Measurements from ENCODE around the gene UBE2C.

The UBE2C gene

GRCh38 chr20:45798935-45799642 is 13.4 kb upstream of the UBE2C start:
- DNase-seq (ENCODE audit: low spot score), result peak; percentile 66
- TF ChIP-seq, protein P1, sequence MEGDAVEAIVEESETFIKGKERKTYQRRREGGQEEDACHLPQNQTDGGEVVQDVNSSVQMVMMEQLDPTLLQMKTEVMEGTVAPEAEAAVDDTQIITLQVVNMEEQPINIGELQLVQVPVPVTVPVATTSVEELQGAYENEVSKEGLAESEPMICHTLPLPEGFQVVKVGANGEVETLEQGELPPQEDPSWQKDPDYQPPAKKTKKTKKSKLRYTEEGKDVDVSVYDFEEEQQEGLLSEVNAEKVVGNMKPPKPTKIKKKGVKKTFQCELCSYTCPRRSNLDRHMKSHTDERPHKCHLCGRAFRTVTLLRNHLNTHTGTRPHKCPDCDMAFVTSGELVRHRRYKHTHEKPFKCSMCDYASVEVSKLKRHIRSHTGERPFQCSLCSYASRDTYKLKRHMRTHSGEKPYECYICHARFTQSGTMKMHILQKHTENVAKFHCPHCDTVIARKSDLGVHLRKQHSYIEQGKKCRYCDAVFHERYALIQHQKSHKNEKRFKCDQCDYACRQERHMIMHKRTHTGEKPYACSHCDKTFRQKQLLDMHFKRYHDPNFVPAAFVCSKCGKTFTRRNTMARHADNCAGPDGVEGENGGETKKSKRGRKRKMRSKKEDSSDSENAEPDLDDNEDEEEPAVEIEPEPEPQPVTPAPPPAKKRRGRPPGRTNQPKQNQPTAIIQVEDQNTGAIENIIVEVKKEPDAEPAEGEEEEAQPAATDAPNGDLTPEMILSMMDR (IDR thresholded peaks at IDR 0.05; ENCODE audit: extremely low read depth, insufficient read depth, missing control alignments), result peak; percentile 74
- in situ Hi-C loops (cut with MboI; ENCODE audit: low pct_unique_long_range_greater_than_20kb, low sequenced_read_pairs, unreplicated experiment), result no loop called here

- DNase-seq (ENCODE audit: low spot score), result no peak
- in situ Hi-C loops (cut with MboI; ENCODE audit: low pct_unique_long_range_greater_than_20kb, low sequenced_read_pairs, unreplicated experiment), result no loop called here
- TF ChIP-seq, protein P1 (IDR thresholded peaks at IDR 0.05; ENCODE audit: extremely low read depth, insufficient read depth, missing control alignments), result no peak
These were observed 10.6 kb upstream of the UBE2C start for GRCh38 chr20:45801851-45802250.

- in situ Hi-C loops (cut with MboI; ENCODE audit: low pct_unique_long_range_greater_than_20kb, low sequenced_read_pairs, unreplicated experiment), result no loop called here
- no peak for DNase-seq (ENCODE audit: low spot score)
- TF ChIP-seq, protein P1 (IDR thresholded peaks at IDR 0.05; ENCODE audit: extremely low read depth, insufficient read depth, missing control alignments), result no peak
These were observed 2.1 kb upstream of the UBE2C start for GRCh38 chr20:45810191-45810970.

DNA sequence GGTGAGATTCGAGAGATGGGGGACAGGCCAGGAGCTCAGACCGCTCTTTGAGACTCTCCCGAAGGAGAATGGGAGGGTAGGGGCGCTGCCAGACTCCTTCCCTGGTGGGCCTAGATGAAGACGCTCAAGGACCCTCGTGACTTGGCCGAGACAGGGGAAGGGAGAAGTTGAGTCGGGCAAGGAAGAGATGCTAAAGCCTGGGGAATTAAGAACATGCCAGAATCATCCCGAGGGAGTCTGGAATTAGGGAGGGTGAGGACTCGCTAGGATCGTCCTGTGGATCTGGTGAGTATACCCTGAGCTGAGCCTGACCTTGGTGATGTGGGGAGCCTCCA is 529 bp downstream of the UBE2C start:
- in situ Hi-C loops (cut with MboI; ENCODE audit: low pct_unique_long_range_greater_than_20kb, low sequenced_read_pairs, unreplicated experiment), result no loop called here
- TF ChIP-seq, protein P1 (IDR thresholded peaks at IDR 0.05; ENCODE audit: extremely low read depth, insufficient read depth, missing control alignments), result no peak
- DNase-seq (ENCODE audit: low spot score), result no peak

GRCh38 chr20:45813489-45813888 is 1.0 kb downstream of the UBE2C start:
- DNase-seq (ENCODE audit: low spot score), result no peak
- in situ Hi-C loops (cut with MboI; ENCODE audit: low pct_unique_long_range_greater_than_20kb, low sequenced_read_pairs, unreplicated experiment), result no loop called here
- TF ChIP-seq, protein P1 (IDR thresholded peaks at IDR 0.05; ENCODE audit: extremely low read depth, insufficient read depth, missing control alignments), result no peak

GRCh38 chr20:45814314-45814713 is 1.9 kb downstream of the UBE2C start:
- no peak for DNase-seq (ENCODE audit: low spot score)
- in situ Hi-C loops (cut with MboI; ENCODE audit: low pct_unique_long_range_greater_than_20kb, low sequenced_read_pairs, unreplicated experiment), result no loop called here
- TF ChIP-seq, protein P1 (IDR thresholded peaks at IDR 0.05; ENCODE audit: extremely low read depth, insufficient read depth, missing control alignments), result no peak
